ENCODE results near the gene PHGDH. TPM values are rescaled to one million over a fixed set of nuclear protein-coding genes. Genes with fewer than 3 reads are reported as not detected.
A peak's percentile ranks its signal among the peaks of the same experiment; 100 is the strongest.
"Not testable (repeated sequence)": the region's sequence is repeated elsewhere in the genome, so short reads cannot be mapped to it uniquely, and the experiment has no call there.

Gene PHGDH
- total RNA-seq, 4 donors from 2014 or later = 0.86 to 7.1 (median 2.3) TPM; not detected in 1

DNA sequence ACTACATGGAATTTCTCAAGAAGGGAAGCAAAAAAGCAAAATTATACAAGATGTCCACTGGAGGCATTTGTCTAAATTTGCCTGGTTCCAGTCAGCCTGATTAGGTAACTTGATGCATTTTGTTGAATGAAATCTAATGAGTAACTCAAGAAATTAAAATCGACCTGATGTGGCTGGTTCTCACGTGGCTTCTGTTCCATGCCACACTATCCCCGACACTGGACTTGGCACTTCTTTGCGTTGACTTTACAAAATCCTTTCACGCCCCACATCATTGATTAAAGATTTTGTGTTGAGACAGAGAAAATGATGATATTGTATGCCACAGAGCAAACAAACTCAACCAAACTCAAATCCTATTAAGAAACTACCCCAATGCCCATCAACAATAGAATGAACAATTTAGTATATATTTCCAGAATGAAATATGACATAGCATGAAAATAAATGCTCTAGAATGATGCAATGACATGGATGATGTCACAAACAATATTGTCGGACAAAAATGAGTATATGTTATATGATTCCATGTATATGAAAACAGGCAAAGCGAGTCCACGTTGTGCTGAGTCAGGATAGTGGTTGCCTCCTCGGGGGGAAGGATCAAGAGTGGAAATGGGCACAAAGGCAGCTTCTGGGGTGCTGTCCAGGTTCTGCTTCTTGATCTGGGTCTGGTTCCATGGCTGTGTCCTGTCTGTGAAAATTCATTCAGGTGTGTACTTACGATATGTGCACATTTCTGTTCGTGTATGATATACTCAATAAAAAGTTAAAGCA is 69.9 kb downstream of the PHGDH start:
- no peaks in the 10 kb centered on the region for H3K4me1 ChIP-seq
- TF ChIP-seq, protein P1, sequence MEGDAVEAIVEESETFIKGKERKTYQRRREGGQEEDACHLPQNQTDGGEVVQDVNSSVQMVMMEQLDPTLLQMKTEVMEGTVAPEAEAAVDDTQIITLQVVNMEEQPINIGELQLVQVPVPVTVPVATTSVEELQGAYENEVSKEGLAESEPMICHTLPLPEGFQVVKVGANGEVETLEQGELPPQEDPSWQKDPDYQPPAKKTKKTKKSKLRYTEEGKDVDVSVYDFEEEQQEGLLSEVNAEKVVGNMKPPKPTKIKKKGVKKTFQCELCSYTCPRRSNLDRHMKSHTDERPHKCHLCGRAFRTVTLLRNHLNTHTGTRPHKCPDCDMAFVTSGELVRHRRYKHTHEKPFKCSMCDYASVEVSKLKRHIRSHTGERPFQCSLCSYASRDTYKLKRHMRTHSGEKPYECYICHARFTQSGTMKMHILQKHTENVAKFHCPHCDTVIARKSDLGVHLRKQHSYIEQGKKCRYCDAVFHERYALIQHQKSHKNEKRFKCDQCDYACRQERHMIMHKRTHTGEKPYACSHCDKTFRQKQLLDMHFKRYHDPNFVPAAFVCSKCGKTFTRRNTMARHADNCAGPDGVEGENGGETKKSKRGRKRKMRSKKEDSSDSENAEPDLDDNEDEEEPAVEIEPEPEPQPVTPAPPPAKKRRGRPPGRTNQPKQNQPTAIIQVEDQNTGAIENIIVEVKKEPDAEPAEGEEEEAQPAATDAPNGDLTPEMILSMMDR (IDR thresholded peaks at IDR 0.05 in 4 of 5, conservative IDR thresholded peaks at IDR 0.05 in 1 of 5) = no peak
- TF ChIP-seq POLR2A (IDR thresholded peaks at IDR 0.05) = no peak
- H3K9me3 ChIP-seq = no peaks in the 10 kb centered on the region
- H3K36me3 ChIP-seq = no peaks in the 10 kb centered on the region
- no peak for DNase-seq
- in situ Hi-C loops (cut with MboI; ENCODE audit: low sequenced_read_pairs in 4 of 4) = no loop called here
- H3K27me3 ChIP-seq = no peaks in the 10 kb centered on the region
- intact Hi-C loops (cut with DNase I; ENCODE audit: low total_unique reads) = no loop called here
- H3K4me3 ChIP-seq = no peak overlapping the region
- no peak overlapping the region for H3K27ac ChIP-seq
- ATAC-seq = no peak

DNA sequence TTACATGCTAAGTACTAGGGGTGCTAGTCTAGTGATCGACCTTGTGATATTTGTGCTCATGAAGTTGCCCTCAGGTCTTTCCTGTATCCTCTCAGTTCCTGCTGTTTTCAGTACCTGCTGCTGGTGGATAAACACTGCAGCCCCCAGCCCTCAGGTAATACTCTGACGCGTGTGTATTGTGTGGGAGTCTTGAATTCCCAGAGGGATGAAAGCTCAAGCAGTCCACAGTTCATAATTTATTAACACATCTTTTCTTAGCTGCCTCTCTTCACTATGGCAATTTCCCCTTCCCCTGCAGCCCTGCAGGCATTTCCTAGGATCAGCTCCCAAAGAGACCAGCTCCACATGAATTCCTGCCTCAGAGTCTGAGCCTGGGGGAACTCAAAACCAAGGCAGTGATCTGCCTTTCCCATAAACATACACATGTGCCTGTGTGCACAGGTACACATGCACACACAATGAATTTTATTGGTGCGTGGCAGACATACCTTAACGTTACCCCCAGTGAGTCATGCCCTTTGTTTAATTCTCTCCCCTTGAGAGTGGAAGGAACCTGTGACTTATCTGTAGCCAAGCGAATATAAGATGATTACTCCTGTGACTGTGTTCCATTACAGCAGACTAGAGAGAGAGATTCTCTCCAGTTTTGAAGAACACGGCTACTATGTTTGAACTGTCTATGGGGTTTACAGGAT is 71.0 kb downstream of the PHGDH start:
- H3K36me3 ChIP-seq = no peaks in the 10 kb centered on the region
- DNase-seq (no peak), ATAC-seq (no peak)
- no peak overlapping the region for H3K4me3 ChIP-seq
- no peaks in the 10 kb centered on the region for H3K27me3 ChIP-seq
- TF ChIP-seq, protein P1 (IDR thresholded peaks at IDR 0.05 in 4 of 5, conservative IDR thresholded peaks at IDR 0.05 in 1 of 5) = no peak
- no peak for TF ChIP-seq POLR2A (IDR thresholded peaks at IDR 0.05)
- no peaks in the 10 kb centered on the region for H3K9me3 ChIP-seq
- in situ Hi-C loops (cut with MboI; ENCODE audit: low sequenced_read_pairs in 4 of 4) (no loop called here), intact Hi-C loops (cut with DNase I; ENCODE audit: low total_unique reads) (no loop called here)
- H3K27ac ChIP-seq = no peak overlapping the region
- no peaks in the 10 kb centered on the region for H3K4me1 ChIP-seq

DNA sequence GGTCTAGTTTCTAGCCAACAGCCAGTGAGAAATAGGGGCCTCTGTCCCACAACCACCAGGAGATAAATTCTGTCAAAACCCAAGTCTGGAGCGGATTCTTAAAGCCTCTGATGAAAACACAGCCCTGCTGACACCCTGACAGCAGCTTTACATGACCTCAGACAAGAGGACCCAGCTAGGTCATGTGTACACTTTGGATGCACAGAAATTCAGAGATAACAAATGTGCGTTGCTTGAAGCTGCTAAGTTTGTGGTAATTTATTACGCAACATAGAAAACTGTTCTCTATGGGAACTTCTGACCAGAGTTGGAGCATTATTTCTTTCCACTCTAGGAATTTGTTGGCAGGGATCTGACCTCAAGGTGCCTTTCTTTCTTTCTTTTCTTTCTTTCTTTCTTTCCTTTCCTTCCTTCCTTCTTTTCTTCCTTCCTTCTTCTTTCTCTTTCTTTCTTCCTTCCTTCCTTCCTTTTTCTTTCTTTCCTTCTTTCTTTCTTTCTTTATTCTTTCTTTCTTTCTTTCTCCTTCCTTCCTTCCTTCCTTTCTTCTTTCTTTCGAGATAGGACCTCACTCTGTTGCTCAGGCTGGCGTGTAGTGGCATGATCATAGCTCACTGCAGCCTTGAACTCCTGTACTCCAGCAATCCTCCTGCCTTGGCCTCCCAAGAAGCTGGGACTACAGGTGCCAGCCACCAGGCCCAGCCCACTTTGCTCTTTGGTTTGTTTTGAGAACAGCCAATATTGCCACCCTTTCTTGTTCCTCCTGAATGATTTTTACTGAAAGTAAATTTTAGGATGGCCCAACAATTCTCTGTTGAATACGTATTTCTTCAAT is 71.8 kb downstream of the PHGDH start:
- intact Hi-C loops (cut with DNase I; ENCODE audit: low total_unique reads) = no loop called here
- Histone ChIP-seq H3K27ac (no peak overlapping the region), H3K4me3 (no peak overlapping the region), H3K27me3 (no peaks in the 10 kb centered on the region), H3K4me1 (no peaks in the 10 kb centered on the region), H3K9me3 (no peaks in the 10 kb centered on the region), H3K36me3 (no peaks in the 10 kb centered on the region)
- DNase-seq (no peak), ATAC-seq (no peak)
- TF ChIP-seq POLR2A (IDR thresholded peaks at IDR 0.05) = no peak
- TF ChIP-seq, protein P1 (IDR thresholded peaks at IDR 0.05 in 4 of 5, conservative IDR thresholded peaks at IDR 0.05 in 1 of 5) = no peak
- in situ Hi-C loops (cut with MboI; ENCODE audit: low sequenced_read_pairs in 4 of 4) = no loop called here

DNA sequence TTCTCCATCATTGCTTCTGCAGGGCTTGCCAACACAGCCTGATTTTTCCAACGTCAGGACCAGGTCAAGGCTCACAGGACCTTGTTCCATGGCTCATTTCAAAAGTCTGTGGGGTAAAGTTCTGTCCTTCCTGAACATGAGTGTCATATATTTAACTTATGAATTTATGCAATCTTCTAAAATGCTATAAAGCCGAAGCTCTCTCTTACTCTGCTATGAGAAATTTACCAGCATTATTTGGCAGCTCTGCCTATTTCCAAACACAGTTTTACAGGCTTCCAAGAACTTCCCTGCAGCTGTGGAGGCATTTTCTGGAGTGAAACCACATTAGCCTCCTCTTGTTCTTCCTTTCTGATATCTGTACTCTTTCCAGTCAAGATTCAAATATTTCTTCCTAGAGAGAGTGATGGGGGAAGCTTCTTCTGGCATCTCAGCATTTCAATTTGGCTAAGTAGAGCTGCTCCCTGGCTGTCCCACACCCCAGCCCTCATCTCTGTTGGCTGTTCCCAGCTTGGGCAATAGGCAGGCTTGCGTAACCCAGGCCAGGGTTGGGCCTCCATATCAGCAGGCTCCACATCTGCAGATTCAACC is 72.6 kb downstream of the PHGDH start:
- TF ChIP-seq, protein P1 (IDR thresholded peaks at IDR 0.05 in 4 of 5, conservative IDR thresholded peaks at IDR 0.05 in 1 of 5) = no peak
- no peak for TF ChIP-seq POLR2A (IDR thresholded peaks at IDR 0.05)
- in situ Hi-C loops (cut with MboI; ENCODE audit: low sequenced_read_pairs in 4 of 4) (no loop called here), intact Hi-C loops (cut with DNase I; ENCODE audit: low total_unique reads) (no loop called here)
- DNase-seq (peak; percentile 14 to 57), ATAC-seq (peak; percentile 46 to 47)
- Histone ChIP-seq H3K27me3 (no peaks in the 10 kb centered on the region), H3K4me3 (no peak overlapping the region), H3K4me1 (no peaks in the 10 kb centered on the region), H3K27ac (no peak overlapping the region), H3K9me3 (no peaks in the 10 kb centered on the region), H3K36me3 (no peaks in the 10 kb centered on the region)

DNA sequence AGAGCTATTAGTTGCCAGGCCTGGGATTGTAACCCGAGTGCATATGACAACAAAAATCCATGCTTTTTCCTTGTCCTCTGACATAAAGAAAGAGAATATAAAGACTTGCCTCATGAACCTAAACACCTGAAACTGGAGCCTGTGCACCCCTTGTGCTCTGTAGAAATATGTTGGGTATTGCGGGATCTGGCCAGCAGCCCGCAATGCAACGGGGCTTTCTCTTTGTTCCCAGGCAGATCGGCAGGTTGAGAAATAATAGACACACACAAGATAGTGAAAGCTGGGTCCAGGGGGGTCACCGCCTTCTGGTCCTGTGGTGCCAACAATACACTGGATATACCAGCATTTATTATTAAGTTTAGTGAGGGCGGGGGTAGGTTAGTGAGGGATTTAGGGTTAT is 74.3 kb downstream of the PHGDH start:
- H3K36me3 ChIP-seq; in situ Hi-C loops (cut with MboI; ENCODE audit: low sequenced_read_pairs in 4 of 4); intact Hi-C loops (cut with DNase I; ENCODE audit: low total_unique reads); H3K27ac ChIP-seq; DNase-seq; ATAC-seq; H3K9me3 ChIP-seq; H3K27me3 ChIP-seq; H3K4me3 ChIP-seq; H3K4me1 ChIP-seq: not testable (repeated sequence)

DNA sequence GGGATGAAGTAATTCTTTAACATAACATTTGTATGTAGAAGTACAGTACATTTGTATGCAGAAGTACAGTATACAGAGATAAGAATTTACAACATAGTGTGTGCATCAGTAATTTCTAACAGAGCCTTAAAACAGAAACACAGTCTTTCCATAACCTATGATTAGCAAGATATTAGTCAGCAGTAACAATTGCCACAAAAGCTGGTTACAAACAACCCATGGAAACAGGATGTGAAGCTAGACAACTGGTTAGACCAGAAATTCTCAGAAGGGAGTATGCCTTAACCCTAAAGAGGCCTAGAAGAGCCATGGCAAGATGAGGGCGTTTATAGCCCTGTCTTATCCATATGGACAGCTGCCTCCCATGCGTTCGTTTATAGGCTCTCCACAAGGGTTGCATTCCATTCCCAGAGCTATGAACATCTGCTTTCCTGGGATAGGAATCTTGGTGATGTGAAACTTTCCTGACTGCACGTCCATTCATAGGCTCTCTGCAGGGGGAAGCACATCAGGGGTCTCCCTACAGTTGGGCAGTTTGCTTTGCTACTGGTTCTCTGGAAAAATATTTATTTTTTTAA is 74.8 kb downstream of the PHGDH start:
- H3K27ac ChIP-seq; H3K36me3 ChIP-seq; intact Hi-C loops (cut with DNase I; ENCODE audit: low total_unique reads); H3K4me3 ChIP-seq; H3K27me3 ChIP-seq; H3K4me1 ChIP-seq; DNase-seq; H3K9me3 ChIP-seq; in situ Hi-C loops (cut with MboI; ENCODE audit: low sequenced_read_pairs in 4 of 4); ATAC-seq: not testable (repeated sequence)

Measured in gastrocnemius medialis (tissue), 4 donors.